ENCODE results near the gene SLC9C2.
A peak's percentile ranks its signal among the peaks of the same experiment; 100 is the strongest.
"Not testable (repeated sequence)": the region's sequence is repeated elsewhere in the genome, so short reads cannot be mapped to it uniquely, and the experiment has no call there.

SLC9C2 gene

GRCh38 chr1:173581383-173582079 is 21.3 kb downstream of the SLC9C2 start:
- no peak for DNase-seq

- no peak for DNase-seq
These were observed 22.2 kb downstream of the SLC9C2 start for GRCh38 chr1:173580658-173581057.

- DNase-seq: no peak
These were observed 22.8 kb downstream of the SLC9C2 start for GRCh38 chr1:173580071-173580470.

GRCh38 chr1:173573596-173573995 is 29.3 kb downstream of the SLC9C2 start:
- no peak for DNase-seq

- no peak for DNase-seq
These were observed 30.5 kb downstream of the SLC9C2 start for GRCh38 chr1:173572201-173572873.

GRCh38 chr1:173570370-173571007 is 32.4 kb downstream of the SLC9C2 start:
- DNase-seq: no peak

GRCh38 chr1:173568483-173568882 is 34.4 kb downstream of the SLC9C2 start:
- DNase-seq: peak in 1 of 4 experiments; percentile 17

- not testable (repeated sequence) for DNase-seq
These were observed 39.0 kb downstream of the SLC9C2 start for GRCh38 chr1:173563846-173564245.

GRCh38 chr1:173562813-173563212 is 40.1 kb downstream of the SLC9C2 start:
- DNase-seq: peak in 3 of 4 experiments; percentile 11 to 35 (median 20)

- DNase-seq: no peak
These were observed 41.6 kb downstream of the SLC9C2 start for GRCh38 chr1:173561263-173561662.

GRCh38 chr1:173560285-173560880 is 42.5 kb downstream of the SLC9C2 start:
- no peak for DNase-seq

GRCh38 chr1:173555651-173556305 is 47.1 kb downstream of the SLC9C2 start:
- DNase-seq: no peak

- DNase-seq: no peak
These were observed 48.2 kb downstream of the SLC9C2 start for GRCh38 chr1:173554541-173555250.

GRCh38 chr1:173554089-173554488 is 48.8 kb downstream of the SLC9C2 start:
- DNase-seq: no peak

- DNase-seq: no peak
These were observed 49.6 kb downstream of the SLC9C2 start for GRCh38 chr1:173553312-173553711.

- no peak for DNase-seq
These were observed 51.2 kb downstream of the SLC9C2 start for GRCh38 chr1:173551699-173552098.

GRCh38 chr1:173549813-173550212 is 53.1 kb downstream of the SLC9C2 start:
- no peak for DNase-seq

- no peak for DNase-seq
These were observed 57.2 kb downstream of the SLC9C2 start for GRCh38 chr1:173545688-173546087.

- DNase-seq: no peak
These were observed 66.6 kb downstream of the SLC9C2 start for GRCh38 chr1:173536223-173536622.

GRCh38 chr1:173532237-173532636 is 70.6 kb downstream of the SLC9C2 start:
- peak in 1 of 4 experiments; percentile 4 for DNase-seq

GRCh38 chr1:173530795-173531693 is 71.8 kb downstream of the SLC9C2 start:
- DNase-seq: no peak
